Liver (tissue), 3 donors: ENCODE results near the gene CCDC144A.
"Not testable (repeated sequence)": the region's sequence is repeated elsewhere in the genome, so short reads cannot be mapped to it uniquely, and the experiment has no call there.

Source experiments
- ATF3 ChIP-seq: IDR thresholded peaks from 2 replicates; pipeline ENCODE4 v1.6.1; 2016; ENCODE audit warnings: antibody characterized with exemption
- EGR1 ChIP-seq, 2 donors: IDR thresholded peaks; 2 replicates each; pipeline ENCODE4 v1.6.1; 2016 to 2018; ENCODE audit warnings: antibody characterized with exemption in 2 of 2, low read depth in 2 of 2
- NR2F2 ChIP-seq: IDR thresholded peaks from 2 replicates; pipeline ENCODE4 v1.6.1; 2016; ENCODE audit warnings: antibody characterized with exemption
- RAD21 ChIP-seq, 2 donors: IDR thresholded peaks; 2 replicates each; pipeline ENCODE4 v1.6.1; 2016; ENCODE audit warnings: antibody characterized with exemption in 2 of 2, mild to moderate bottlenecking in 2 of 2
- RXRA ChIP-seq, 2 donors: IDR thresholded peaks; 2 replicates each; pipeline ENCODE4 v1.6.1; 2017 to 2018; ENCODE audit warnings: antibody characterized with exemption in 2 of 2, mild to moderate bottlenecking in 1 of 2
- SP1 ChIP-seq: IDR thresholded peaks from 2 replicates; pipeline ENCODE4 v1.6.1; 2018; ENCODE audit warnings: antibody characterized with exemption, mild to moderate bottlenecking
- TAF1 ChIP-seq: conservative IDR thresholded peaks from 2 replicates; pipeline ENCODE4 v1.6.1; 2016; ENCODE audit warnings: antibody characterized with exemption, mild to moderate bottlenecking
- YY1 ChIP-seq: IDR thresholded peaks from 2 replicates; pipeline ENCODE4 v1.6.1; 2016; ENCODE audit warnings: antibody characterized with exemption, mild to moderate bottlenecking
- TF ChIP-seq, protein P1 (sequence below): IDR thresholded peaks from 2 replicates; pipeline ENCODE4 v1.6.1; 2016; ENCODE audit warnings: antibody characterized with exemption
- TF ChIP-seq, protein P2 (sequence below): fragments of 150-350 bp; IDR thresholded peaks from 2 replicates; pipeline ENCODE4 v1.5.1; 2017; ENCODE audit warnings: improper control_type of control experiment, low read depth, low read length; ENCODE audit not compliant: missing input control
- TF ChIP-seq, protein P3 (sequence below): IDR thresholded peaks from 2 replicates; pipeline ENCODE4 v1.6.1; 2016; ENCODE audit warnings: antibody characterized with exemption, mild to moderate bottlenecking
- donor health status: healthy.
- donor health status: healthy.

DNA sequence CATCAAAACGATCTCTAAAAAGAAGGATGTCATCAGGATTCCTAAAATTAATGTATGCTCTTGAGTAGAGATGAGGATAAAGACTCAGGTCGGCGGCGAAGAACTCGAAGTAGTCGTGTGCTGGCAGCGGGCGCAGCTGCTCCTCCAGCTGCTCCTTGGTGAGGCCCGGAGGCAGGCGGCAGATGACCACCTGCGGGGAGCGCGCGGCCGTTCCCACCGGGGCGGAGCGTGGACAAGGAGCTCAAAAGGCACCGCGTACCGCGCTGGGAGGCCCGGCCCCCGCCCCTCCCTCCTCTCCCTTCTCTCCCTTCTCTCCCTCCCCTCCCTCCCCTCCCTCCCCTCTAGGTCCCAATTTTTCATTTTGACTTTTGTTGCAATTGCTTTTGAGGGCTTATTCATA, 56.5 kb downstream of the CCDC144A start:
- TF ChIP-seq, protein P1, sequence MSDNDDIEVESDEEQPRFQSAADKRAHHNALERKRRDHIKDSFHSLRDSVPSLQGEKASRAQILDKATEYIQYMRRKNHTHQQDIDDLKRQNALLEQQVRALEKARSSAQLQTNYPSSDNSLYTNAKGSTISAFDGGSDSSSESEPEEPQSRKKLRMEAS: not testable (repeated sequence)
- TF ChIP-seq, protein P2, sequence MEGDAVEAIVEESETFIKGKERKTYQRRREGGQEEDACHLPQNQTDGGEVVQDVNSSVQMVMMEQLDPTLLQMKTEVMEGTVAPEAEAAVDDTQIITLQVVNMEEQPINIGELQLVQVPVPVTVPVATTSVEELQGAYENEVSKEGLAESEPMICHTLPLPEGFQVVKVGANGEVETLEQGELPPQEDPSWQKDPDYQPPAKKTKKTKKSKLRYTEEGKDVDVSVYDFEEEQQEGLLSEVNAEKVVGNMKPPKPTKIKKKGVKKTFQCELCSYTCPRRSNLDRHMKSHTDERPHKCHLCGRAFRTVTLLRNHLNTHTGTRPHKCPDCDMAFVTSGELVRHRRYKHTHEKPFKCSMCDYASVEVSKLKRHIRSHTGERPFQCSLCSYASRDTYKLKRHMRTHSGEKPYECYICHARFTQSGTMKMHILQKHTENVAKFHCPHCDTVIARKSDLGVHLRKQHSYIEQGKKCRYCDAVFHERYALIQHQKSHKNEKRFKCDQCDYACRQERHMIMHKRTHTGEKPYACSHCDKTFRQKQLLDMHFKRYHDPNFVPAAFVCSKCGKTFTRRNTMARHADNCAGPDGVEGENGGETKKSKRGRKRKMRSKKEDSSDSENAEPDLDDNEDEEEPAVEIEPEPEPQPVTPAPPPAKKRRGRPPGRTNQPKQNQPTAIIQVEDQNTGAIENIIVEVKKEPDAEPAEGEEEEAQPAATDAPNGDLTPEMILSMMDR: not testable (repeated sequence)
- TF ChIP-seq EGR1 (IDR thresholded peaks at IDR 0.05; ENCODE audit: low read depth in 2 of 2); RXRA (IDR thresholded peaks at IDR 0.05); SP1; YY1; RAD21 (IDR thresholded peaks at IDR 0.05); TAF1; ATF3; NR2F2: not testable (repeated sequence)
- TF ChIP-seq, protein P3, sequence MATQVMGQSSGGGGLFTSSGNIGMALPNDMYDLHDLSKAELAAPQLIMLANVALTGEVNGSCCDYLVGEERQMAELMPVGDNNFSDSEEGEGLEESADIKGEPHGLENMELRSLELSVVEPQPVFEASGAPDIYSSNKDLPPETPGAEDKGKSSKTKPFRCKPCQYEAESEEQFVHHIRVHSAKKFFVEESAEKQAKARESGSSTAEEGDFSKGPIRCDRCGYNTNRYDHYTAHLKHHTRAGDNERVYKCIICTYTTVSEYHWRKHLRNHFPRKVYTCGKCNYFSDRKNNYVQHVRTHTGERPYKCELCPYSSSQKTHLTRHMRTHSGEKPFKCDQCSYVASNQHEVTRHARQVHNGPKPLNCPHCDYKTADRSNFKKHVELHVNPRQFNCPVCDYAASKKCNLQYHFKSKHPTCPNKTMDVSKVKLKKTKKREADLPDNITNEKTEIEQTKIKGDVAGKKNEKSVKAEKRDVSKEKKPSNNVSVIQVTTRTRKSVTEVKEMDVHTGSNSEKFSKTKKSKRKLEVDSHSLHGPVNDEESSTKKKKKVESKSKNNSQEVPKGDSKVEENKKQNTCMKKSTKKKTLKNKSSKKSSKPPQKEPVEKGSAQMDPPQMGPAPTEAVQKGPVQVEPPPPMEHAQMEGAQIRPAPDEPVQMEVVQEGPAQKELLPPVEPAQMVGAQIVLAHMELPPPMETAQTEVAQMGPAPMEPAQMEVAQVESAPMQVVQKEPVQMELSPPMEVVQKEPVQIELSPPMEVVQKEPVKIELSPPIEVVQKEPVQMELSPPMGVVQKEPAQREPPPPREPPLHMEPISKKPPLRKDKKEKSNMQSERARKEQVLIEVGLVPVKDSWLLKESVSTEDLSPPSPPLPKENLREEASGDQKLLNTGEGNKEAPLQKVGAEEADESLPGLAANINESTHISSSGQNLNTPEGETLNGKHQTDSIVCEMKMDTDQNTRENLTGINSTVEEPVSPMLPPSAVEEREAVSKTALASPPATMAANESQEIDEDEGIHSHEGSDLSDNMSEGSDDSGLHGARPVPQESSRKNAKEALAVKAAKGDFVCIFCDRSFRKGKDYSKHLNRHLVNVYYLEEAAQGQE: not testable (repeated sequence)
